Astrocyte (in vitro differentiated cells and primary cell): ENCODE measurements around the gene MRAP2. TPM values are rescaled to one million over a fixed set of nuclear protein-coding genes. Genes with fewer than 3 reads are reported as not detected.
A peak's percentile ranks its signal among the peaks of the same experiment; 100 is the strongest.

Source experiments
- DNase-seq: peaks from one replicate; pipeline ENCODE4 v3.0.0-alpha.2; 2010; ENCODE audit warnings: low read depth
- FAIRE-seq: peaks from 2 replicates; lab custom pipeline; 2011; peaks lifted over from hg19 to GRCh38; lab: Jason Lieb, UNC
- H2AFZ ChIP-seq: 2 replicates; pipeline ENCODE4 v1.6.0; 2012; ENCODE audit warnings: low read depth, low read length, inconsistent platforms
- H3K27ac ChIP-seq: 2 replicates; pipeline ENCODE4 v1.5.1; 2011; ENCODE audit warnings: low read depth, low read length, inconsistent platforms
- H3K27me3 ChIP-seq: 2 replicates; pipeline ENCODE4 v1.6.0; 2011; ENCODE audit warnings: low read length, inconsistent platforms; ENCODE audit not compliant: insufficient read depth
- H3K36me3 ChIP-seq: 2 replicates; pipeline ENCODE4 v1.5.1; 2011; ENCODE audit warnings: low read length, inconsistent platforms; ENCODE audit not compliant: insufficient read depth
- H3K4me1 ChIP-seq: 2 replicates; pipeline ENCODE4 v1.5.1; 2011; ENCODE audit warnings: low read length, inconsistent platforms; ENCODE audit not compliant: insufficient read depth
- H3K4me2 ChIP-seq: 2 replicates; pipeline ENCODE4 v1.6.0; 2012; ENCODE audit warnings: low read length, inconsistent platforms
- H3K4me3 ChIP-seq: 2 replicates; pipeline ENCODE4 v1.5.1; 2011; ENCODE audit warnings: low read depth, mild to moderate bottlenecking, low read length, inconsistent platforms; ENCODE audit not compliant: insufficient read depth
- H3K79me2 ChIP-seq: 2 replicates; pipeline ENCODE4 v1.6.0; 2012; ENCODE audit warnings: mild to moderate bottlenecking, low read length, inconsistent platforms; ENCODE audit not compliant: insufficient read depth
- H3K9ac ChIP-seq: 2 replicates; pipeline ENCODE4 v1.6.0; 2012; ENCODE audit warnings: mild to moderate bottlenecking, low read length, inconsistent platforms
- H3K9me3 ChIP-seq: 2 replicates; pipeline ENCODE4 v1.5.1; 2012; ENCODE audit warnings: low read depth, mild to moderate bottlenecking, low read length, inconsistent platforms; ENCODE audit not compliant: insufficient read depth
- H4K20me1 ChIP-seq: 2 replicates; pipeline ENCODE4 v1.6.0; 2012; ENCODE audit warnings: low read length, inconsistent platforms; ENCODE audit not compliant: insufficient read depth
- H3K27ac Mint-ChIP-seq: one replicate; pipeline ENCODE4 v1.8.0; 2021; ENCODE audit warnings: mild to moderate bottlenecking, mixed read lengths; ENCODE audit not compliant: unreplicated experiment
- H3K27me3 Mint-ChIP-seq: one replicate; pipeline ENCODE4 v1.8.0; 2021; ENCODE audit warnings: low read depth, mixed read lengths; ENCODE audit not compliant: unreplicated experiment
- H3K36me3 Mint-ChIP-seq: one replicate; pipeline ENCODE4 v1.8.0; 2021; ENCODE audit warnings: low read depth, mixed read lengths; ENCODE audit not compliant: unreplicated experiment
- H3K4me1 Mint-ChIP-seq: one replicate; pipeline ENCODE4 v1.8.0; 2021; ENCODE audit warnings: low read depth, mixed read lengths; ENCODE audit not compliant: unreplicated experiment
- H3K4me3 Mint-ChIP-seq: one replicate; pipeline ENCODE4 v1.8.0; 2021; ENCODE audit warnings: mild to moderate bottlenecking, moderate library complexity, mixed read lengths; ENCODE audit not compliant: unreplicated experiment
- H3K9me3 Mint-ChIP-seq: one replicate; pipeline ENCODE4 v1.8.0; 2021; ENCODE audit warnings: mild to moderate bottlenecking, mixed read lengths; ENCODE audit not compliant: unreplicated experiment
- EZH2 ChIP-seq: IDR thresholded peaks from 2 replicates; pipeline ENCODE4 v1.6.1; 2012; ENCODE audit warnings: mild to moderate bottlenecking, low read length, inconsistent platforms; ENCODE audit not compliant: insufficient read depth
- total RNA-seq: library from RNA; stranded (reverse); gene quantifications from 2 replicates; pipeline ENCODE4 v1.2.1, GENCODE V29; 2021
- TF ChIP-seq, protein P1 (sequence below): IDR thresholded peaks from 2 replicates; pipeline ENCODE4 v1.5.1; 2011; ENCODE audit warnings: low read depth, mild to moderate bottlenecking, inconsistent platforms, low read length, moderate library complexity; ENCODE audit not compliant: insufficient read depth

The MRAP2 gene
- total RNA-seq, 1 donor from 2014 or later, result 0.20 TPM

DNA sequence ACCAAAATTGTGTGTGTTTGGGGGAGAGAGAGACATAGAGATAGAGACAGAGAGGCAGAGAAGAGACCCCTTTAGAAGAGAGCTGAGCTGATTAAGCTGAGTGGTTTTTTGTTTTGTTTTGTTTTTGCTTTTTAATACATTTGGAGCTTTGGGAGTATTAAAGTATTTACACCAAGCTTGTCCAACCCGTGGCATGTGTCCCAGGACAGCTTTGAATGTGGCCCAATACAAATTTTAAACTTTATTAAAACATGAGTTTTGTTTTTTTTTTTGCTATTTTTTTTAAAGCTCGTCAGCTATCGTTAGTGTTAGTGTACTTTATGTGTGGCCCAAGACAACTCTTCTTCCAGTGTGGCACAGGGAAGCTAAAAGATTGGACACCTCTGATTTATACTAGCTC, 56.0 kb downstream of the MRAP2 start:
- peaks cover 3% of the 10 kb centered on the region for H3K9me3 ChIP-seq
- Mint-ChIP-seq H3K36me3 (no peaks in the 10 kb centered on the region), H3K27me3 (peaks cover 1% of the 10 kb centered on the region), H3K4me1 (no peaks in the 10 kb centered on the region), H3K27ac (no peak overlapping the region), H3K9me3 (peaks cover 3% of the 10 kb centered on the region), H3K4me3 (no peak overlapping the region)
- H3K27ac ChIP-seq, result no peak overlapping the region
- FAIRE-seq (no peak), DNase-seq (no peak)
- H3K27me3 ChIP-seq, result no peaks in the 10 kb centered on the region
- H3K36me3 ChIP-seq, result no peaks in the 10 kb centered on the region
- H4K20me1 ChIP-seq, result no peaks in the 10 kb centered on the region
- H3K9ac ChIP-seq, result no peak overlapping the region
- H2AFZ ChIP-seq, result no peak overlapping the region
- TF ChIP-seq, protein P1, sequence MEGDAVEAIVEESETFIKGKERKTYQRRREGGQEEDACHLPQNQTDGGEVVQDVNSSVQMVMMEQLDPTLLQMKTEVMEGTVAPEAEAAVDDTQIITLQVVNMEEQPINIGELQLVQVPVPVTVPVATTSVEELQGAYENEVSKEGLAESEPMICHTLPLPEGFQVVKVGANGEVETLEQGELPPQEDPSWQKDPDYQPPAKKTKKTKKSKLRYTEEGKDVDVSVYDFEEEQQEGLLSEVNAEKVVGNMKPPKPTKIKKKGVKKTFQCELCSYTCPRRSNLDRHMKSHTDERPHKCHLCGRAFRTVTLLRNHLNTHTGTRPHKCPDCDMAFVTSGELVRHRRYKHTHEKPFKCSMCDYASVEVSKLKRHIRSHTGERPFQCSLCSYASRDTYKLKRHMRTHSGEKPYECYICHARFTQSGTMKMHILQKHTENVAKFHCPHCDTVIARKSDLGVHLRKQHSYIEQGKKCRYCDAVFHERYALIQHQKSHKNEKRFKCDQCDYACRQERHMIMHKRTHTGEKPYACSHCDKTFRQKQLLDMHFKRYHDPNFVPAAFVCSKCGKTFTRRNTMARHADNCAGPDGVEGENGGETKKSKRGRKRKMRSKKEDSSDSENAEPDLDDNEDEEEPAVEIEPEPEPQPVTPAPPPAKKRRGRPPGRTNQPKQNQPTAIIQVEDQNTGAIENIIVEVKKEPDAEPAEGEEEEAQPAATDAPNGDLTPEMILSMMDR, result no peak
- TF ChIP-seq EZH2, result no peak
- H3K4me3 ChIP-seq, result no peak overlapping the region
- no peaks in the 10 kb centered on the region for H3K79me2 ChIP-seq
- no peaks in the 10 kb centered on the region for H3K4me1 ChIP-seq
- no peak overlapping the region for H3K4me2 ChIP-seq

DNA sequence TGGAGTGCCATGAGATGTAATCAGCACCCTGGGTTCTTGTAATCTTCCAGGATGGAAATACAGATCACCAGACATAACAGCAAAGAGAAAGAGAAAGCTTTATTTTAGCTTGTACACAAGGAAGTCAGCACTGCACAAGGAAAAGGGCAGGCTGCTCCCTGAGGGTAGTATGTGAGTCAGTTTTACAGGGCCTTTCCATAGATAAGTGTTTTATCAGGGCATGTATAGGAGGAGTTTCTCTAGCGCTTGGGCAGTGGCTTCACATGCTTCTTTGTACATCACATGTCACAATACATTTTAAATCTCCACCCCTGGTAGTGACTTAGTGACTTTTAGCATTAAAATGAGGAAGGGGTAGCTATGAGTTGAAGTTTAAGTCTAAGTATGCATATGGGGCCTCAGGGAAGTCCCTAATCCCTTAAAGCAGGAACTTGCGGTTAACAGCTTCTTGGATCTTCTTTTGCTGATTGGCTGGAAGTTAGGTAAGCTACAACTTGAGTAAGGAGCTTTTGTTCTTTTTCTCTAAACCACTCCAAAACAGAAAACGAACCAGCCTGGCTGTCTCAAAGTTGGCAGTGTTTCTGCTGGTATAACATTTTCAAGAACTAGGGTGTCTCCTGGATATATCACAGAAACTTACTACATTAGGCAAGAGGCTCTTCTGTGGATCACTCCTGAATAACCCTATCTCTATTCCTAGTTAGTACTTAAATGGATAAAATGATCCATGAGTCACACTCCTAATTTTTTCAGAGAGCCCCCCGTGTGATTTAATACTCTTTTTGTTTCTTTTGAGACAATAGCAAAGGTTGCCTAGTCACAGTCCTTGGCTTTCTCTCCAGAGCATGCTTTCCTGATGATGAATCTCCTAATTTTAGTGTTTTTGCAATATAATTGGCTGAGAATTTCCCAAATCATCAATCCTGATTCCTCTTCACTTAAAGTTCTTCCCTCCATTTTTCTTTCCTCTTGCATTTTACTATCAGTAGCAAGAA, 60.2 kb downstream of the MRAP2 start:
- H3K79me2 ChIP-seq, result no peaks in the 10 kb centered on the region
- no peak overlapping the region for H3K27ac Mint-ChIP-seq
- no peak overlapping the region for H3K4me3 ChIP-seq
- H3K36me3 Mint-ChIP-seq, result no peaks in the 10 kb centered on the region
- no peaks in the 10 kb centered on the region for H3K27me3 Mint-ChIP-seq
- FAIRE-seq, result no peak
- H3K9ac ChIP-seq, result no peak overlapping the region
- peaks cover 3% of the 10 kb centered on the region for H3K9me3 Mint-ChIP-seq
- no peaks in the 10 kb centered on the region for H3K27me3 ChIP-seq
- TF ChIP-seq EZH2, result no peak
- TF ChIP-seq, protein P1, result no peak
- no peak overlapping the region for H3K4me3 Mint-ChIP-seq
- no peaks in the 10 kb centered on the region for H3K4me1 ChIP-seq
- H3K27ac ChIP-seq, result no peak overlapping the region
- DNase-seq, result peak; percentile 51
- peaks cover 3% of the 10 kb centered on the region for H3K9me3 ChIP-seq
- no peaks in the 10 kb centered on the region for H3K4me1 Mint-ChIP-seq
- H2AFZ ChIP-seq, result no peak overlapping the region
- H3K36me3 ChIP-seq, result no peaks in the 10 kb centered on the region
- no peak overlapping the region for H3K4me2 ChIP-seq
- no peaks in the 10 kb centered on the region for H4K20me1 ChIP-seq

DNA sequence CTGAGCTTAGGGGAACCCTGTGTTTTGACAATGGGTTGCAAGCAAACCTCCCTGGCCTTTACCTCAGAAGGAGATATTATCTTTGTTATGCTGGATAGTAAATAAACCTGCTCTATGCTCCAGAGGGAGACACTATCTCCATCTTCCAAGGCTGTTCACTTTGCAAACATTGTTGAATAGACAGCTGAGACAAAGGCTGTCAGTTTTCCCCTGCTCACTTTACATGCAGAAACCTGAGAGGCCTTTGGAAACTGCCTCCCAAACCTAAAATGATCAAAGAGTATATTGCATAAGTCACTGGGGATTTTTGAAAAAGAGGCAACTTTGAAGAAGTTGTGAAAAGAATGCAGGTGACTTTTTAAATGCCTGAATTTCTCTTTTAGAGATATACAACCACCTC, 61.6 kb downstream of the MRAP2 start:
- peaks cover 3% of the 10 kb centered on the region for H3K9me3 Mint-ChIP-seq
- Histone ChIP-seq H3K4me1 (no peaks in the 10 kb centered on the region), H3K27me3 (no peaks in the 10 kb centered on the region), H3K4me2 (no peak overlapping the region), H3K9ac (no peak overlapping the region), H3K36me3 (no peaks in the 10 kb centered on the region), H4K20me1 (no peaks in the 10 kb centered on the region), H3K9me3 (peaks cover 3% of the 10 kb centered on the region), H2AFZ (no peak overlapping the region), H3K4me3 (no peak overlapping the region), H3K27ac (no peak overlapping the region), H3K79me2 (no peaks in the 10 kb centered on the region)
- H3K27me3 Mint-ChIP-seq, result no peaks in the 10 kb centered on the region
- no peak overlapping the region for H3K27ac Mint-ChIP-seq
- H3K4me3 Mint-ChIP-seq, result no peak overlapping the region
- no peak for DNase-seq
- FAIRE-seq, result no peak
- no peak for TF ChIP-seq EZH2
- TF ChIP-seq, protein P1, result no peak
- H3K36me3 Mint-ChIP-seq, result no peaks in the 10 kb centered on the region
- no peaks in the 10 kb centered on the region for H3K4me1 Mint-ChIP-seq
